K562 (cell line): ENCODE data around the gene PGBD1. TPM values are rescaled to one million over a fixed set of nuclear protein-coding genes. Genes with fewer than 3 reads are reported as not detected.
A peak's percentile ranks its signal among the peaks of the same experiment; 100 is the strongest.

ENCODE experiments used
- BCOR ChIP-seq: fragments of 450-650 bp; IDR thresholded peaks from 2 replicates; pipeline ENCODE4 v1.6.1; 2016
- BHLHE40 ChIP-seq: IDR thresholded peaks from 2 replicates; pipeline ENCODE4 v1.6.1; 2011; ENCODE audit warnings: low read length, improper control_type of control experiment
- BRD9 ChIP-seq: fragments of 450-650 bp; IDR thresholded peaks from 2 replicates; pipeline ENCODE4 v1.6.1; 2018; ENCODE audit warnings: low read depth; ENCODE audit not compliant: partially characterized antibody
- CBX1 ChIP-seq: sonication (generic); IDR thresholded peaks from 2 replicates; pipeline ENCODE4 v1.6.1; 2016; ENCODE audit warnings: antibody characterized with exemption, low read depth, mild to moderate bottlenecking
- CUX1 ChIP-seq: fragments of 200-800 bp; sonication (Bioruptor generic); IDR thresholded peaks from 2 replicates; pipeline ENCODE4 v1.6.1; 2016; ENCODE audit warnings: missing genetic modification characterization, missing compliant biosample characterization
- HBP1 ChIP-seq: fragments of 450-650 bp; formaldehyde crosslinking; IDR thresholded peaks from 2 replicates; pipeline ENCODE4 v1.4.0; 2022; ENCODE audit warnings: missing genetic modification characterization
- HDAC2 ChIP-seq: fragments of 450-650 bp; IDR thresholded peaks from 2 replicates; pipeline ENCODE4 v1.6.1; 2016; ENCODE audit warnings: mild to moderate bottlenecking
- KDM1A ChIP-seq, 2 experiments: fragments of 450-650 bp; IDR thresholded peaks; 2 replicates each; pipeline ENCODE4 v1.6.1; 2016; ENCODE audit warnings: mild to moderate bottlenecking in 2 of 2
- MEF2A ChIP-seq: IDR thresholded peaks from 2 replicates; pipeline ENCODE4 v1.6.1; 2011; ENCODE audit warnings: low read depth, mild to moderate bottlenecking, low read length, moderate library complexity; ENCODE audit not compliant: control insufficient read depth
- ZBTB43 ChIP-seq: sonication (generic); formaldehyde crosslinking; IDR thresholded peaks from 2 replicates; pipeline ENCODE4 v1.8.0; 2023; ENCODE audit warnings: mild to moderate bottlenecking, missing genetic modification reagents
- ZNF311 ChIP-seq: fragments of 250-450 bp; sonication (Bioruptor Pico); IDR thresholded peaks from 2 replicates; pipeline ENCODE4 v1.4.0; 2020; ENCODE audit warnings: mild to moderate bottlenecking, moderate library complexity
- ZNF384 ChIP-seq: IDR thresholded peaks from 2 replicates; pipeline ENCODE4 v1.6.1; 2012; ENCODE audit warnings: low read depth, low read length, improper control_type of control experiment
- ZNF41 ChIP-seq: fragments of 250-450 bp; sonication (Bioruptor Pico); conservative IDR thresholded peaks from 2 replicates; pipeline ENCODE4 v1.4.0; 2020; ENCODE audit warnings: mild to moderate bottlenecking
- ZNF766 ChIP-seq: fragments of 200-800 bp; sonication (Bioruptor generic); conservative IDR thresholded peaks from 2 replicates; pipeline ENCODE4 v1.6.1; 2016; ENCODE audit warnings: missing genetic modification characterization, missing compliant biosample characterization
- polyA plus RNA-seq, 8 experiments: library from polyadenylated mRNA; depleted of rRNA in 4 of 8; stranded (reverse) in 5 of 8; unstranded in 3 of 8; fragments of >200 nt; fragmentation: Nextera tagmentation in 2 of 8; fragmentation: Illumina TruSeq in 1 of 8; extraction: Ambion mirVana in 2 of 8; extraction: Trizol in 1 of 8; gene quantifications; 2 replicates each; pipeline versions ENCODE4 v1.2.1 to v1.2.3, GENCODE V29; 2011 to 2014; ENCODE audit warnings: inconsistent platforms in 1 of 8, missing spikeins in 1 of 8
- total RNA-seq, 7 experiments: library from RNA; depleted of rRNA in 6 of 7; stranded (reverse); fragments of >200 nt in 6 of 7; fragmentation: Illumina TruSeq in 2 of 7; extraction: Trizol in 2 of 7; gene quantifications; 2 replicates each; pipeline versions ENCODE4 v1.2.1 to v1.2.3, GENCODE V29; 2011 to 2021; ENCODE audit warnings: low replicate concordance in 1 of 7

PGBD1 gene
- total and polyA plus RNA-seq, 9 of the 15 experiments (the other 6 are each of a cell fraction or from before 2014, with no cell fraction given): 3.3 to 9.0 (median 7.3) TPM

- TF ChIP-seq ZNF766 (CRISPR knock-in tag): peak; percentile 89
- peak; percentile 69; the same call in 1 of the 2 replicates for TF ChIP-seq MEF2A
- peak; percentile 67; the same call in 1 of the 2 replicates for TF ChIP-seq BHLHE40
- no peak for TF ChIP-seq BRD9
- no peak for TF ChIP-seq ZBTB43 (CRISPR knock-in tag)
- peak; percentile 56; the same call in 1 of the 2 replicates for TF ChIP-seq CBX1
- TF ChIP-seq BCOR: peak; percentile 57
- peak; percentile 90 for TF ChIP-seq CUX1 (CRISPR knock-in tag)
- peak; percentile 29; the same call in 1 of the 2 replicates for TF ChIP-seq ZNF384
- peak; percentile 80 for TF ChIP-seq HBP1 (CRISPR knock-in tag)
- TF ChIP-seq HDAC2: peak; percentile 94
- peak; percentile 85 for TF ChIP-seq ZNF311 (CRISPR knock-in tag)
- TF ChIP-seq KDM1A (IDR thresholded peaks at IDR 0.05): peak; percentile 98
- TF ChIP-seq ZNF41 (CRISPR knock-in tag): 0 out of 2 replicates have a peak, but pooled peaks have one; percentile 4
Measured at GRCh38 chr6:28335040-28335563, 53.7 kb downstream of the PGBD1 start (continued).
